Breast epithelium (tissue), 3 donors: ENCODE measurements around the gene CFAP46.

Experiments
- CTCF ChIP-seq, 3 donors: fragments of 450-650 bp; IDR thresholded peaks; one replicate each; pipeline ENCODE4 v1.5.1; 2016 to 2017; ENCODE audit warnings: antibody characterized with exemption in 3 of 3, mild to moderate bottlenecking in 3 of 3, moderate library complexity in 3 of 3
- POLR2A ChIP-seq: fragments of 450-650 bp; IDR thresholded peaks from one replicate; pipeline ENCODE4 v1.6.1; 2016; ENCODE audit warnings: antibody characterized with exemption, mild to moderate bottlenecking, moderate library complexity
- POLR2AphosphoS5 ChIP-seq, 3 donors: sonication (generic); formaldehyde crosslinking; IDR thresholded peaks; one replicate each; pipeline ENCODE4 v1.6.1; 2017; ENCODE audit warnings: antibody characterized with exemption in 3 of 3

GRCh38 chr10:132860532-132860931 lies 81.8 kb downstream of the CFAP46 start:
- TF ChIP-seq CTCF (IDR thresholded peaks at IDR 0.05) (no peak), POLR2AphosphoS5 (IDR thresholded peaks at IDR 0.05) (no peak), POLR2A (no peak)
